ENCODE data around the gene KCNA5. TPM values are rescaled to one million over a fixed set of nuclear protein-coding genes. Genes with fewer than 3 reads are reported as not detected.

Gene KCNA5
- total and polyA plus RNA-seq, 9 of the 15 experiments (the other 6 are each of a cell fraction or from before 2014, with no cell fraction given) = not detected

DNA sequence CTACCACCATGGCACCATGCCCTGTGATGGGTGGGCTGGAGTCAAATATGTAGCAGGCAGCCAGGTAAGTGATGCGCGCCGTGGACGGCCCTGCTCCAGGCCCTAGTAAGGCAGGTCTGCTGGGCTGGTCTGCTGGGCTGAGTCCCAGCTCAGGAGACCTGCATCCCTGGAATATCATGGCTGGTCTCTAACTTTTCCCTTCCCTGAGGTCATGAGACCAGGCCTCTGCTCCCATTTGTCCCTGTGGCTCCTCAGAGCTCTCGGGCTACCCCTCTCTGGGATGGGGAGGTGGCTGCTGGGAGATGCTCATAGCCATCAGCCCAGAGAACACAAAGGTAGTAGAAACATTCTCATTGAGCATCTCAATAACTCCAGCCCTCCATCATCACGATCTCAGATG is 19.8 kb upstream of the KCNA5 start:
- POLR2A ChIA-PET = no interaction called here
- in situ Hi-C loops (cut with MboI) = no loop called here
- no TSS peak for BruUV-seq (replicated peaks)
- 0% methylated on average over 3 of the region's 6 CpGs for WGBS (ENCODE audit: insufficient coverage, low coverage, missing lambda C conversion rate)
- no peaks in the 10 kb centered on the region for H3K9me1 ChIP-seq (ENCODE audit: control insufficient read depth, insufficient read depth, low read length)
- ATAC-seq (no peak), DNase-seq (ENCODE audit: extremely low read depth in 1 of 4, low spot score in 3 of 4) (no peak), FAIRE-seq (no peak)
- no peaks in the 10 kb centered on the region for H3K4me1 ChIP-seq (replicated peaks in 1 of 2; ENCODE audit: control insufficient read depth in 2 of 2, insufficient read depth in 2 of 2, low read length in 2 of 2)
- no peaks in the 10 kb centered on the region for H3K79me2 ChIP-seq (ENCODE audit: control insufficient read depth, insufficient read depth, low read length)
- H3K36me3 ChIP-seq (ENCODE audit: control insufficient read depth, insufficient read depth, low read length) = no peaks in the 10 kb centered on the region
- no peak overlapping the region for H3K4me3 ChIP-seq
- H3K9ac ChIP-seq (ENCODE audit: insufficient read depth in 1 of 2, low read depth in 2 of 2, low read length in 2 of 2) = no peak overlapping the region
- no peaks in the 10 kb centered on the region; the same call in 1 of the 2 replicates for H4K20me1 ChIP-seq (replicated peaks; ENCODE audit: control insufficient read depth, insufficient read depth, low read length)
- CTCF ChIA-PET (ENCODE audit: low intra/inter-chr PET ratio) = no interaction called here
- no peaks in the 10 kb centered on the region for H3K9me3 ChIP-seq (replicated peaks; ENCODE audit: control insufficient read depth, insufficient read depth, low read depth, low read length)
- H3K27ac ChIP-seq (ENCODE audit: extremely low read depth, low read depth, low read length) = no peak overlapping the region
- no peak overlapping the region for H3K4me2 ChIP-seq (ENCODE audit: insufficient read depth, low read length)
- intact Hi-C loops (cut with micrococcal nuclease) = no loop called here
- peaks cover 0 to 15% of the 10 kb centered on the region in 2 experiments; a peak in 2 of 5 replicates for H3K27me3 ChIP-seq (ENCODE audit: control insufficient read depth in 2 of 2, insufficient read depth in 2 of 2, low read length in 2 of 2)
- TF ChIP-seq ZNF507 (tag; conservative IDR thresholded peaks at IDR 0.05) (no peak), C11orf30 (IDR thresholded peaks at IDR 0.05; ENCODE audit: low read depth) (no peak), ZBED1 (IDR thresholded peaks at IDR 0.05) (no peak), CC2D1A (IDR thresholded peaks at IDR 0.05) (no peak), PTBP1 (IDR thresholded peaks at IDR 0.05; ENCODE audit: low read depth, low read length) (no peak), TFAM (CRISPR knock-in tag; conservative IDR thresholded peaks at IDR 0.05) (no peak)
- TF ChIP-seq, protein P1, sequence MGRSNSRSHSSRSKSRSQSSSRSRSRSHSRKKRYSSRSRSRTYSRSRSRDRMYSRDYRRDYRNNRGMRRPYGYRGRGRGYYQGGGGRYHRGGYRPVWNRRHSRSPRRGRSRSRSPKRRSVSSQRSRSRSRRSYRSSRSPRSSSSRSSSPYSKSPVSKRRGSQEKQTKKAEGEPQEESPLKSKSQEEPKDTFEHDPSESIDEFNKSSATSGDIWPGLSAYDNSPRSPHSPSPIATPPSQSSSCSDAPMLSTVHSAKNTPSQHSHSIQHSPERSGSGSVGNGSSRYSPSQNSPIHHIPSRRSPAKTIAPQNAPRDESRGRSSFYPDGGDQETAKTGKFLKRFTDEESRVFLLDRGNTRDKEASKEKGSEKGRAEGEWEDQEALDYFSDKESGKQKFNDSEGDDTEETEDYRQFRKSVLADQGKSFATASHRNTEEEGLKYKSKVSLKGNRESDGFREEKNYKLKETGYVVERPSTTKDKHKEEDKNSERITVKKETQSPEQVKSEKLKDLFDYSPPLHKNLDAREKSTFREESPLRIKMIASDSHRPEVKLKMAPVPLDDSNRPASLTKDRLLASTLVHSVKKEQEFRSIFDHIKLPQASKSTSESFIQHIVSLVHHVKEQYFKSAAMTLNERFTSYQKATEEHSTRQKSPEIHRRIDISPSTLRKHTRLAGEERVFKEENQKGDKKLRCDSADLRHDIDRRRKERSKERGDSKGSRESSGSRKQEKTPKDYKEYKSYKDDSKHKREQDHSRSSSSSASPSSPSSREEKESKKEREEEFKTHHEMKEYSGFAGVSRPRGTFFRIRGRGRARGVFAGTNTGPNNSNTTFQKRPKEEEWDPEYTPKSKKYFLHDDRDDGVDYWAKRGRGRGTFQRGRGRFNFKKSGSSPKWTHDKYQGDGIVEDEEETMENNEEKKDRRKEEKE (IDR thresholded peaks at IDR 0.05; ENCODE audit: borderline replicate concordance in 1 of 2, control insufficient read depth in 1 of 2, low read depth in 2 of 2, low read length in 1 of 2) = no peak
- H2AFZ ChIP-seq (ENCODE audit: low read depth, low read length) = no peak overlapping the region
